Measurements from ENCODE around the gene MOB1A. TPM values are rescaled to one million over a fixed set of nuclear protein-coding genes. Genes with fewer than 3 reads are reported as not detected.
"Not testable (repeated sequence)": the region's sequence is repeated elsewhere in the genome, so short reads cannot be mapped to it uniquely, and the experiment has no call there.

Gene MOB1A
- total RNA-seq, 1 experiment from 2014 or later: 116 TPM

DNA sequence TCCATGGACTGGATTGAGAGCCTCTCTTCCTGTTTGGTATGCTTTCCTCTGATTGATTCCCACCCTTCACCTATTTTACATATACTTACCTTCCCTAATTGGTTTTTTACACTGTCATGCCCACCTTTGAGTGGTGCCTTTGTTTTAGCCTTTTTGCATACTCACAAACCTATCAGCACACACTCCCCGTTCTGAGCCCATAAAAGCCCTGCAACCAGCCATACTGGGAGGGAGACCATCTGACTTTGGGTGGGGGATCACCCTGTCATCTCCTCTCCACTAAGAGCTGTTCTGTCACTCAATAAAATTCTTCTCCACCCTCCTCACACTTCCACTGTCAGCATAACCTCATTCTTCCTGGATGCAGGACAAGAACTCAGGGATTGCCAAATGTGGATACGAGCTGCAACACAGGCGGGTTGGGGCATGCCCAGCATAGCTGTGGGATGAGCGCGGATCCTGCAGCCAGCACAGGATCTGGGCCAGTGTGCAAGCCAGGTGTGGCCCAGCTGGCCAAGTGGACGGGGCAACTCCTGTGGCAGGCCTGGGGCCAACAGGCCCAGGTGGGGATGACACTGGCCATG lies 9.4 kb upstream of the MOB1A start:
- ChIA-PET POLR2A (ENCODE audit: low non-redundant PET) (no interaction called here), CTCF (no interaction called here)
- Histone ChIP-seq H3K27me3 (replicated peaks; ENCODE audit: insufficient read depth, low read depth, low read length, poor library complexity) (no peaks in the 10 kb centered on the region), H3K27ac (ENCODE audit: low read depth, low read length, poor library complexity, severe bottlenecking) (no peak overlapping the region), H3K4me3 (ENCODE audit: low read depth, low read length, poor library complexity, severe bottlenecking) (no peak overlapping the region), H3K36me3 (ENCODE audit: insufficient read depth, low read length, poor library complexity, severe bottlenecking) (no peaks in the 10 kb centered on the region), H3K4me1 (ENCODE audit: insufficient read depth, low read length, poor library complexity, severe bottlenecking) (no peaks in the 10 kb centered on the region), H3K9me3 (ENCODE audit: low read depth, low read length, poor library complexity, severe bottlenecking) (no peaks in the 10 kb centered on the region)
- TF ChIP-seq, protein P1, sequence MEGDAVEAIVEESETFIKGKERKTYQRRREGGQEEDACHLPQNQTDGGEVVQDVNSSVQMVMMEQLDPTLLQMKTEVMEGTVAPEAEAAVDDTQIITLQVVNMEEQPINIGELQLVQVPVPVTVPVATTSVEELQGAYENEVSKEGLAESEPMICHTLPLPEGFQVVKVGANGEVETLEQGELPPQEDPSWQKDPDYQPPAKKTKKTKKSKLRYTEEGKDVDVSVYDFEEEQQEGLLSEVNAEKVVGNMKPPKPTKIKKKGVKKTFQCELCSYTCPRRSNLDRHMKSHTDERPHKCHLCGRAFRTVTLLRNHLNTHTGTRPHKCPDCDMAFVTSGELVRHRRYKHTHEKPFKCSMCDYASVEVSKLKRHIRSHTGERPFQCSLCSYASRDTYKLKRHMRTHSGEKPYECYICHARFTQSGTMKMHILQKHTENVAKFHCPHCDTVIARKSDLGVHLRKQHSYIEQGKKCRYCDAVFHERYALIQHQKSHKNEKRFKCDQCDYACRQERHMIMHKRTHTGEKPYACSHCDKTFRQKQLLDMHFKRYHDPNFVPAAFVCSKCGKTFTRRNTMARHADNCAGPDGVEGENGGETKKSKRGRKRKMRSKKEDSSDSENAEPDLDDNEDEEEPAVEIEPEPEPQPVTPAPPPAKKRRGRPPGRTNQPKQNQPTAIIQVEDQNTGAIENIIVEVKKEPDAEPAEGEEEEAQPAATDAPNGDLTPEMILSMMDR (conservative IDR thresholded peaks at IDR 0.05; ENCODE audit: low read depth, low read length): no peak
- no peak for DNase-seq (ENCODE audit: low spot score)
- no TSS peak for BruUV-seq (replicated peaks)
- intact Hi-C loops (cut with micrococcal nuclease; ENCODE audit: unreplicated experiment): no loop called here

DNA sequence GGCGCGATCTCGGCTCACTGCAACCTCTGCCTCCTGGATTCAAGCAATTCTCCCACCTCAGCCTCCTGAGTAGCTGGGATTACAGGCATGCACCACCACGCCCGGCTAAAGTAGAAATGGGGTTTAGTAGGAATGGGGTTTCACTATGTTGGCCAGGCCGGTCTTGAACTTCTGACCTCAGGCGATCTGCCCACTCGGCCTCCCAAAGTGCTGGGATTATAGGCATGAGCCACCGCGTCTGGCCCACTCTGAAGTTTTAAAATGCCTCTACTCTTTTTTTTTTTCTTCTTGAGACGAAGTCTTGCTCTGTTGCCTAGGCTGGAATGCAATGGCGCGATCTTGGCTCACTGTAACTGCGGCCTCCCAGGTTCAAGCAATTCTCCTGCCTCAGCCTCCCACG lies 8.0 kb upstream of the MOB1A start:
- H3K9me3 ChIP-seq (ENCODE audit: low read depth, low read length, poor library complexity, severe bottlenecking); POLR2A ChIA-PET (ENCODE audit: low non-redundant PET); intact Hi-C loops (cut with micrococcal nuclease; ENCODE audit: unreplicated experiment); H3K4me3 ChIP-seq (ENCODE audit: low read depth, low read length, poor library complexity, severe bottlenecking); CTCF ChIA-PET; H3K36me3 ChIP-seq (ENCODE audit: insufficient read depth, low read length, poor library complexity, severe bottlenecking); H3K4me1 ChIP-seq (ENCODE audit: insufficient read depth, low read length, poor library complexity, severe bottlenecking); H3K27me3 ChIP-seq (replicated peaks; ENCODE audit: insufficient read depth, low read depth, low read length, poor library complexity); BruUV-seq (replicated peaks); H3K27ac ChIP-seq (ENCODE audit: low read depth, low read length, poor library complexity, severe bottlenecking); DNase-seq (ENCODE audit: low spot score): not testable (repeated sequence)

DNA sequence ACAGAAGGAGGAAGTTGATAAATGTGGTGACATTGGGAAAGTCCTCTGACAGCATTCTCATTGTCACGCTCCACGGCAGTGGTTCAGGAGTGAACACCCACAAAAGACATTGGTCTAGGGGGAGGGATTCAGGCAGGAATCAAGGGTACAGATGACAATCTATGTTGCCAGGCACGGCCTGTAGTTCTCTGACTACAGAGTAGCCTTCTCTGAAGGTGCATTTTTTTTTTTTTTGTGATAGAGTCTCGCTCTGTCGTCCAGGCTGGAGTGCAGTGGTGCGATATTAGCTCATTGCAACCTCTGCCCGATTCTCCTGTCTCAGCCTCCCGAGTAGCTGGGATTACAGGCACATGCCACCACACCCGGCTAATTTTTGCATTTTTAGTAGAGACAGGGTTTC lies 7.4 kb upstream of the MOB1A start:
- CTCF ChIA-PET: no interaction called here
- no peak for DNase-seq (ENCODE audit: low spot score)
- no peak overlapping the region for H3K27ac ChIP-seq (ENCODE audit: low read depth, low read length, poor library complexity, severe bottlenecking)
- no TSS peak for BruUV-seq (replicated peaks)
- no peak overlapping the region for H3K4me3 ChIP-seq (ENCODE audit: low read depth, low read length, poor library complexity, severe bottlenecking)
- H3K27me3 ChIP-seq (replicated peaks; ENCODE audit: insufficient read depth, low read depth, low read length, poor library complexity): no peaks in the 10 kb centered on the region
- H3K4me1 ChIP-seq (ENCODE audit: insufficient read depth, low read length, poor library complexity, severe bottlenecking): no peaks in the 10 kb centered on the region
- POLR2A ChIA-PET (ENCODE audit: low non-redundant PET): no interaction called here
- no peaks in the 10 kb centered on the region for H3K9me3 ChIP-seq (ENCODE audit: low read depth, low read length, poor library complexity, severe bottlenecking)
- TF ChIP-seq EZH2 (IDR thresholded peaks at IDR 0.05; ENCODE audit: borderline replicate concordance, low read depth, low read length, poor library complexity, severe bottlenecking): no peak
- TF ChIP-seq, protein P1 (conservative IDR thresholded peaks at IDR 0.05; ENCODE audit: low read depth, low read length): no peak
- intact Hi-C loops (cut with micrococcal nuclease; ENCODE audit: unreplicated experiment): no loop called here
- H3K36me3 ChIP-seq (ENCODE audit: insufficient read depth, low read length, poor library complexity, severe bottlenecking): no peaks in the 10 kb centered on the region

- H3K27me3 ChIP-seq (replicated peaks; ENCODE audit: insufficient read depth, low read depth, low read length, poor library complexity): no peaks in the 10 kb centered on the region
- no TSS peak for BruUV-seq (replicated peaks)
- no peak overlapping the region for H3K4me3 ChIP-seq (ENCODE audit: low read depth, low read length, poor library complexity, severe bottlenecking)
- CTCF ChIA-PET: no interaction called here
- H3K4me1 ChIP-seq (ENCODE audit: insufficient read depth, low read length, poor library complexity, severe bottlenecking): no peaks in the 10 kb centered on the region
- intact Hi-C loops (cut with micrococcal nuclease; ENCODE audit: unreplicated experiment): no loop called here
- no peak overlapping the region for H3K27ac ChIP-seq (ENCODE audit: low read depth, low read length, poor library complexity, severe bottlenecking)
- H3K9me3 ChIP-seq (ENCODE audit: low read depth, low read length, poor library complexity, severe bottlenecking): no peaks in the 10 kb centered on the region
- TF ChIP-seq, protein P1 (conservative IDR thresholded peaks at IDR 0.05; ENCODE audit: low read depth, low read length): no peak
- POLR2A ChIA-PET (ENCODE audit: low non-redundant PET): no interaction called here
- DNase-seq (ENCODE audit: low spot score): no peak
- no peaks in the 10 kb centered on the region for H3K36me3 ChIP-seq (ENCODE audit: insufficient read depth, low read length, poor library complexity, severe bottlenecking)
Observed at GRCh38 chr2:74183878-74184277, 5.2 kb upstream of the MOB1A start.

Measured in A673 (cell line).